CD14-positive monocyte (primary cell): ENCODE results near the gene CDRT4. TPM values are rescaled to one million over a fixed set of nuclear protein-coding genes. Genes with fewer than 3 reads are reported as not detected.
A peak's percentile ranks its signal among the peaks of the same experiment; 100 is the strongest.

Source experiments
- DNase-seq, 3 donors: peaks; one replicate each; pipeline ENCODE4 v3.0.0-alpha.2; 2011 to 2022
- H2AFZ ChIP-seq: 2 replicates; pipeline ENCODE4 v1.6.0; 2012; ENCODE audit warnings: mild to moderate bottlenecking, low read depth, low read length, inconsistent platforms; ENCODE audit not compliant: insufficient read depth, poor library complexity, severe bottlenecking
- H3K27ac ChIP-seq, 2 donors: 1 replicate in 1 of 2; 2 replicates in 1 of 2; pipeline ENCODE4 v1.5.1; 2012 to 2013; ENCODE audit warnings: low read length in 2 of 2, control low read depth in 1 of 2, inconsistent platforms in 1 of 2, low read depth in 1 of 2, mild to moderate bottlenecking in 1 of 2
- H3K27me3 ChIP-seq, 2 donors: one replicate each; pipeline versions ENCODE4 v1.6.0 to v1.6.1; 2011 to 2013; ENCODE audit warnings: low read length in 2 of 2; ENCODE audit not compliant: control insufficient read depth in 2 of 2, insufficient read depth in 2 of 2
- H3K36me3 ChIP-seq, 2 donors: replicated peaks in 1 of 2; 1 replicate in 1 of 2; 2 replicates in 1 of 2; pipeline versions ENCODE4 v1.5.1 to v1.6.1; 2012 to 2013; ENCODE audit warnings: low read length in 2 of 2, control low read depth in 1 of 2, inconsistent platforms in 1 of 2, mild to moderate bottlenecking in 1 of 2; ENCODE audit not compliant: insufficient read depth in 2 of 2, control insufficient read depth in 1 of 2
- H3K4me1 ChIP-seq, 2 donors: 1 replicate in 1 of 2; 2 replicates in 1 of 2; pipeline versions ENCODE4 v1.5.1 to v1.6.1; 2012 to 2013; ENCODE audit warnings: low read length in 2 of 2, control low read depth in 1 of 2, inconsistent platforms in 1 of 2, mild to moderate bottlenecking in 1 of 2, moderate library complexity in 1 of 2; ENCODE audit not compliant: insufficient read depth in 2 of 2, control insufficient read depth in 1 of 2
- H3K4me2 ChIP-seq: replicated peaks from 2 replicates; pipeline ENCODE3; 2012; ENCODE audit warnings: low read length, moderate library complexity, mild to moderate bottlenecking; ENCODE audit not compliant: poor library complexity, severe bottlenecking; ENCODE audit errors: extremely low read depth
- H3K4me3 ChIP-seq, 3 experiments: fragments of 200-600 bp in 1 of 3; sonication (generic) in 1 of 3; replicated peaks in 1 of 3; 1 replicate in 2 of 3; 2 replicates in 1 of 3; pipeline ENCODE4 v1.5.1; 2011 to 2013; ENCODE audit warnings: low read length in 3 of 3, mild to moderate bottlenecking in 3 of 3, control low read depth in 2 of 3, low read depth in 2 of 3, inconsistent platforms in 1 of 3, moderate library complexity in 1 of 3
- H3K79me2 ChIP-seq: 2 replicates; pipeline ENCODE4 v1.6.0; 2012; ENCODE audit warnings: mild to moderate bottlenecking, control low read depth, inconsistent platforms, low read length, moderate library complexity; ENCODE audit not compliant: insufficient read depth
- H3K9ac ChIP-seq: 2 replicates; pipeline ENCODE4 v1.6.0; 2017; ENCODE audit warnings: low read length, mild to moderate bottlenecking; ENCODE audit not compliant: insufficient read depth, poor library complexity, severe bottlenecking
- H3K9me3 ChIP-seq, 2 donors: replicated peaks in 1 of 2; 1 replicate in 1 of 2; 2 replicates in 1 of 2; pipeline versions ENCODE4 v1.5.1 to v1.6.1; 2012 to 2013; ENCODE audit warnings: low read length in 2 of 2, control low read depth in 1 of 2; ENCODE audit not compliant: control insufficient read depth in 1 of 2, insufficient read depth in 1 of 2
- H4K20me1 ChIP-seq: 2 replicates; pipeline ENCODE4 v1.6.0; 2012; ENCODE audit warnings: mild to moderate bottlenecking, low read length, control low read depth, moderate library complexity; ENCODE audit not compliant: insufficient read depth
- H3K27ac Mint-ChIP-seq, 7 donors: one replicate each; pipeline ENCODE4 v1.8.0; 2020; ENCODE audit warnings: mild to moderate bottlenecking in 7 of 7, mixed read lengths in 7 of 7, moderate library complexity in 6 of 7, inconsistent platforms in 2 of 7
- H3K27me3 Mint-ChIP-seq, 3 donors: one replicate each; pipeline ENCODE4 v1.8.0; 2021 to 2022; ENCODE audit warnings: low read depth in 3 of 3, mild to moderate bottlenecking in 3 of 3, mixed read lengths in 3 of 3, moderate library complexity in 3 of 3, inconsistent platforms in 1 of 3
- H3K36me3 Mint-ChIP-seq, 2 donors: one replicate each; pipeline ENCODE4 v1.8.0; 2020; ENCODE audit warnings: mixed read lengths in 2 of 2, inconsistent platforms in 1 of 2, mild to moderate bottlenecking in 1 of 2
- H3K4me1 Mint-ChIP-seq: one replicate; pipeline ENCODE4 v1.8.0; 2020; ENCODE audit warnings: mild to moderate bottlenecking, mixed read lengths
- H3K4me3 Mint-ChIP-seq, 2 donors: one replicate each; pipeline ENCODE4 v1.8.0; 2020; ENCODE audit warnings: mild to moderate bottlenecking in 2 of 2, mixed read lengths in 2 of 2, moderate library complexity in 1 of 2
- H3K9me3 Mint-ChIP-seq, 7 donors: one replicate each; pipeline ENCODE4 v1.8.0; 2020 to 2022; ENCODE audit warnings: mixed read lengths in 7 of 7, mild to moderate bottlenecking in 6 of 7, moderate library complexity in 6 of 7, inconsistent platforms in 2 of 7
- CTCF ChIP-seq: fragments of 200-600 bp; IDR thresholded peaks from one replicate; pipeline ENCODE4 v1.8.0; 2022; ENCODE audit warnings: antibody characterized with exemption, mild to moderate bottlenecking
- WGBS: methylation state at CpG from one replicate; pipeline ENCODE4 v1.1.5; 2013; ENCODE audit warnings: missing lambda C conversion rate; ENCODE audit not compliant: insufficient coverage; 5-methylcytosine and 5-hydroxymethylcytosine counted together
- intact Hi-C, 2 donors: fragments of 100-400 bp; cut with micrococcal nuclease; formaldehyde crosslinking; loops; one replicate each; pipeline versions ENCODE4 v1.15.0 to v1.15.1; 2023
- polyA plus RNA-seq, 3 donors: library from polyadenylated mRNA; depleted of rRNA in 1 of 3; unstranded in 2 of 3; stranded (reverse) in 1 of 3; fragments of 300-500 nt in 2 of 3; fragments of >200 nt in 1 of 3; fragmentation: Illumina TruSeq in 2 of 3; gene quantifications; 1 replicate in 2 of 3; 2 replicates in 1 of 3; pipeline ENCODE4 v1.2.3, GENCODE V29; 2012 to 2021

Gene CDRT4
- polyA plus RNA-seq, 3 donors: 0.34 to 0.71 TPM; not detected in 1

GRCh38 chr17:15511142-15511541 lies 43.7 kb upstream of the CDRT4 start:
- Mint-ChIP-seq H3K36me3 (peaks cover 3 to 20% of the 10 kb centered on the region in 2 donors), H3K9me3 (peaks cover 0 to 2% (median 0%) of the 10 kb centered on the region in 7 donors), H3K4me1 (peaks cover 16% of the 10 kb centered on the region), H3K27ac (peak overlapping the region in 3 of 7 donors; percentile 11 to 61 (median 47)), H3K4me3 (no peak overlapping the region), H3K27me3 (no peaks in the 10 kb centered on the region)
- TF ChIP-seq CTCF: no peak
- whole genome bisulfite sequencing: no CpG with 5 or more reads among the region's 2 CpGs
- H3K36me3 ChIP-seq: no peaks in the 10 kb centered on the region
- no peak overlapping the region for H2AFZ ChIP-seq
- H3K9ac ChIP-seq: no peak overlapping the region
- H3K27ac ChIP-seq: peak overlapping the region in 1 of 2 donors; percentile 45
- no peaks in the 10 kb centered on the region for H3K9me3 ChIP-seq
- intact Hi-C loops: no loop called here
- no peaks in the 10 kb centered on the region for H3K27me3 ChIP-seq
- no peaks in the 10 kb centered on the region for H3K79me2 ChIP-seq
- H4K20me1 ChIP-seq: no peaks in the 10 kb centered on the region
- DNase-seq: peak in 2 of 3 donors; percentile 13 to 15
- H3K4me3 ChIP-seq: no peak overlapping the region
- H3K4me2 ChIP-seq: no peak overlapping the region
- H3K4me1 ChIP-seq: peaks cover 5 to 12% of the 10 kb centered on the region in 2 donors

GRCh38 chr17:15510361-15510760 lies 42.9 kb upstream of the CDRT4 start:
- H3K27ac ChIP-seq: no peak overlapping the region
- intact Hi-C loops: no loop called here
- H3K27ac Mint-ChIP-seq: no peak overlapping the region
- H4K20me1 ChIP-seq: no peaks in the 10 kb centered on the region
- no peak for TF ChIP-seq CTCF
- H2AFZ ChIP-seq: no peak overlapping the region
- peaks cover 16% of the 10 kb centered on the region for H3K4me1 Mint-ChIP-seq
- no peak for DNase-seq
- no peaks in the 10 kb centered on the region for H3K27me3 Mint-ChIP-seq
- no peak overlapping the region for H3K4me3 ChIP-seq
- peaks cover 0 to 12% of the 10 kb centered on the region in 2 donors for H3K36me3 Mint-ChIP-seq
- no peaks in the 10 kb centered on the region for H3K9me3 ChIP-seq
- H3K27me3 ChIP-seq: no peaks in the 10 kb centered on the region
- H3K4me1 ChIP-seq: peaks cover 5 to 12% of the 10 kb centered on the region in 2 donors
- H3K4me3 Mint-ChIP-seq: no peak overlapping the region
- H3K9me3 Mint-ChIP-seq: peaks cover 0 to 2% (median 0%) of the 10 kb centered on the region in 7 donors
- no peak overlapping the region for H3K4me2 ChIP-seq
- no peaks in the 10 kb centered on the region for H3K36me3 ChIP-seq
- no CpG with 5 or more reads among the region's 3 CpGs for WGBS
- no peaks in the 10 kb centered on the region for H3K79me2 ChIP-seq
- H3K9ac ChIP-seq: no peak overlapping the region
